WTC11 (cell line): ENCODE data around the gene PI4KA. TPM values are rescaled to one million over a fixed set of nuclear protein-coding genes. Genes with fewer than 3 reads are reported as not detected.

ENCODE experiments used
- ATAC-seq: fragments of 200-7000 bp; cut with Tn5 transposase; 2 replicates; pipeline ENCODE4 v1.10.0; 2021; ENCODE audit warnings: mild to moderate bottlenecking, moderate library complexity
- CTCF ChIA-PET: fragments of 300-600 bp; sonication (Branson Sonifier 250); formaldehyde crosslinking; loops from one replicate; lab custom pipeline; 2021; ENCODE audit warnings: antibody characterized with exemption; lab: Charles Lee
- POLR2A ChIA-PET: fragments of 350-600 bp; sonication (Branson Sonifier 250); formaldehyde crosslinking; loops from one replicate; lab custom pipeline; 2021; ENCODE audit warnings: antibody characterized with exemption; lab: Charles Lee
- DNase-seq: peaks from one replicate; pipeline ENCODE4 v3.0.0; 2021; ENCODE audit warnings: low spot score
- H3K27ac Mint-ChIP-seq: 2 replicates; pipeline ENCODE4 v1.8.0; 2021; ENCODE audit warnings: mixed read lengths
- H3K27me3 Mint-ChIP-seq: 2 replicates; pipeline ENCODE4 v1.8.0; 2021; ENCODE audit warnings: low read depth, mild to moderate bottlenecking, moderate library complexity, mixed read lengths
- H3K36me3 Mint-ChIP-seq: 2 replicates; pipeline ENCODE4 v1.8.0; 2021; ENCODE audit warnings: mixed read lengths
- H3K4me1 Mint-ChIP-seq: 2 replicates; pipeline ENCODE4 v1.8.0; 2022; ENCODE audit warnings: mixed read lengths
- H3K4me3 Mint-ChIP-seq: 2 replicates; pipeline ENCODE4 v1.8.0; 2021; ENCODE audit warnings: mild to moderate bottlenecking, moderate library complexity, mixed read lengths
- H3K9me3 Mint-ChIP-seq: 2 replicates; pipeline ENCODE4 v1.8.0; 2021; ENCODE audit warnings: mixed read lengths
- GABPB1 ChIP-seq: sonication (generic); formaldehyde crosslinking; IDR thresholded peaks from 2 replicates; pipeline ENCODE4 v1.8.1; 2023; ENCODE audit warnings: mild to moderate bottlenecking, missing genetic modification reagents
- HMGA2 ChIP-seq: fragments of 250-450 bp; sonication (Bioruptor Pico); IDR thresholded peaks from 2 replicates; pipeline ENCODE4 v1.4.0; 2021; ENCODE audit warnings: mild to moderate bottlenecking, moderate library complexity
- MXD4 ChIP-seq: fragments of 250-450 bp; sonication (Bioruptor Pico); IDR thresholded peaks from 2 replicates; pipeline ENCODE4 v1.8.0; 2021; ENCODE audit warnings: mild to moderate bottlenecking, moderate library complexity, borderline replicate concordance
- MYBL2 ChIP-seq: sonication (generic); formaldehyde crosslinking; IDR thresholded peaks from 2 replicates; pipeline ENCODE4 v1.8.1; 2023; ENCODE audit warnings: mild to moderate bottlenecking, moderate library complexity, missing genetic modification reagents
- NR1H2 ChIP-seq: sonication (generic); formaldehyde crosslinking; IDR thresholded peaks from 2 replicates; pipeline ENCODE4 v1.9.0; 2021; ENCODE audit warnings: mild to moderate bottlenecking, moderate library complexity, missing genetic modification reagents
- NR3C1 ChIP-seq: sonication (generic); formaldehyde crosslinking; conservative IDR thresholded peaks from 2 replicates; pipeline ENCODE4 v1.8.1; 2023; ENCODE audit warnings: low read depth, mild to moderate bottlenecking, missing genetic modification reagents
- ZNF317 ChIP-seq: sonication (generic); formaldehyde crosslinking; IDR thresholded peaks from 2 replicates; pipeline ENCODE4 v1.8.1; 2023; ENCODE audit warnings: low read depth, mild to moderate bottlenecking, moderate library complexity, missing genetic modification reagents, borderline replicate concordance
- total RNA-seq: library from RNA; stranded (reverse); gene quantifications from 3 replicates; pipeline ENCODE4 v1.2.3, GENCODE V29; 2021
- TF ChIP-seq, protein P1 (sequence below): fragments of 250-450 bp; sonication (Bioruptor Pico); IDR thresholded peaks from 2 replicates; pipeline ENCODE4 v1.9.0; 2021; ENCODE audit warnings: mild to moderate bottlenecking
- TF ChIP-seq, protein P2 (sequence below): sonication (generic); formaldehyde crosslinking; IDR thresholded peaks from 2 replicates; pipeline ENCODE4 v1.8.0; 2022; ENCODE audit warnings: mild to moderate bottlenecking, missing genetic modification reagents
- TF ChIP-seq, protein P3 (sequence below): sonication (generic); formaldehyde crosslinking; IDR thresholded peaks from 2 replicates; pipeline ENCODE4 v1.8.0; 2023; ENCODE audit warnings: missing genetic modification reagents
- TF ChIP-seq, protein P4 (sequence below): sonication (generic); formaldehyde crosslinking; IDR thresholded peaks from 2 replicates; pipeline ENCODE4 v1.8.1; 2022; ENCODE audit warnings: low read depth, mild to moderate bottlenecking, moderate library complexity, missing genetic modification reagents, borderline replicate concordance

PI4KA gene
- total RNA-seq, 1 experiment from 2014 or later: 45.5 TPM

DNA sequence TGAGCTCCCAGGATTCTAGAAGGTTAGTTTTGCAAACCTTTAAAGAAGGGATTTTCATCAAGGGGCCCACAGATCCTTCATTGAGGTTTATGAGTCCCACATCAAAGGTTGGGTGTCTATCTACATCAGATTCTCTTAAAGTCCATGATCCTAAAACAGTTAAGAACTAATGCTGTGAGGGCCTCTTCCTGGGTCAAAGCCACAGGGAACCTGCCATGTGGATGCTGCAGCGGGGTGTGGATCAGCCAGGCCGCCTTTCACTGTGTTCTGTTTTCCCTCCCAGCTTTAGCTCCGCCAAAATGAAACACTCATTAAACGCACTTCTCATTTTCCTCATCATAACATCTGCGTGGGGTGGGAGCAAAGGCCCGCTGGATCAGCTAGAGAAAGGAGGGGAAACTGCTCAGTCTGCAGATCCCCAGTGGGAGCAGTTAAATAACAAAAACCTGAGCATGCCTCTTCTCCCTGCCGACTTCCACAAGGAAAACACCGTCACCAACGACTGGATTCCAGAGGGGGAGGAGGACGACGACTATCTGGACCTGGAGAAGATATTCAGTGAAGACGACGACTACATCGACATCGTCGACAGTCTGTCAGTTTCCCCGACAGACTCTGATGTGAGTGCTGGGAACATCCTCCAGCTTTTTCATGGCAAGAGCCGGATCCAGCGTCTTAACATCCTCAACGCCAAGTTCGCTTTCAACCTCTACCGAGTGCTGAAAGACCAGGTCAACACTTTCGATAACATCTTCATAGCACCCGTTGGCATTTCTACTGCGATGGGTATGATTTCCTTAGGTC lies 79.4 kb downstream of the PI4KA start:
- H3K36me3 Mint-ChIP-seq: no peaks in the 10 kb centered on the region
- peak overlapping the region; percentile 28 for H3K27ac Mint-ChIP-seq
- no peaks in the 10 kb centered on the region for H3K9me3 Mint-ChIP-seq
- ChIA-PET POLR2A (no interaction called here), CTCF (interaction anchor here (2.4 kb wide), 1 partner anchor 21 kb away, joined by 7 read pairs; no protein-coding TSS in a partner anchor)
- DNase-seq (no peak), ATAC-seq (no peak)
- no peaks in the 10 kb centered on the region for H3K27me3 Mint-ChIP-seq
- H3K4me3 Mint-ChIP-seq: no peak overlapping the region
- TF ChIP-seq, protein P1, sequence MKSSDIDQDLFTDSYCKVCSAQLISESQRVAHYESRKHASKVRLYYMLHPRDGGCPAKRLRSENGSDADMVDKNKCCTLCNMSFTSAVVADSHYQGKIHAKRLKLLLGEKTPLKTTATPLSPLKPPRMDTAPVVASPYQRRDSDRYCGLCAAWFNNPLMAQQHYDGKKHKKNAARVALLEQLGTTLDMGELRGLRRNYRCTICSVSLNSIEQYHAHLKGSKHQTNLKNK (CRISPR knock-in tag): no peak
- TF ChIP-seq ZNF317: no peak
- H3K4me1 Mint-ChIP-seq: peaks cover 26% of the 10 kb centered on the region

DNA sequence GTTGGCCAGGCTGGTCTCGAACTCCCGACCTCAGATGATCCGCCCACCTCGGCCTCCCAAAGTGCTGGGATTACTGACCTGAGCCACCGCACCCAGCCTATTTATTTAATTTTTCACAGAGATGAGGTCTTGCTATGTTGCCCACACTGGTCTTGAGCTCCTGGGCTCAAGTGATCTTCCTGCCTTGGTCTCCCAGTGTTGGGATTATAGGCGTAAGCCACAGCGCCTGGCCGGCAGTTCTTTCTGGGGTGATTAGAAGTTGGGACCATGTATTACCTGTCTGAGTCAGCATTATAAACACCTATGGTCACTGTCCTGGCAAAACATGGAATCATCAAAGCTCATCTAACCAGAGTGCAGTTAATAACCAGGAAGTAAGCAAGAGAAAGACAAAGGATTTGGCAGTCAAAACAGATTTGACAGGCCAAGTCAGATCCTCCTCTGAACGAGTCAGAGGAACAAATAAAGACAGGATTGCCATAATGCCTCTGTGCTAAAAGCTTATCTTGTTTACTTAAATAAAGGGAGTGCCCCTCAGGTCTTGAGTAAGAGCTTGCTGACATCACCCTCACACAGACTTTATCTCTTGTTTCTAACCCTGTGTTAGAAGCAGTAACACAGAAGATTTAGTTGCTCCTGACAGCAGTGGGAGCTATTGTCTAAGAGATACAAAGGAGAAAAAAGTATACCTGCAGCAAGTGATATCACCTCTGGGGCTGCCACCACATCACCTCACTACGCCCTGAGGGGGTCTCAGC lies 81.0 kb downstream of the PI4KA start:
- H3K27me3 Mint-ChIP-seq: no peaks in the 10 kb centered on the region
- POLR2A ChIA-PET: no interaction called here
- H3K9me3 Mint-ChIP-seq: no peaks in the 10 kb centered on the region
- no peaks in the 10 kb centered on the region for H3K36me3 Mint-ChIP-seq
- ATAC-seq: no peak
- H3K4me3 Mint-ChIP-seq: no peak overlapping the region
- no peak for DNase-seq
- CTCF ChIA-PET: interaction anchor here (0.9 to 2.4 kb wide), 3 partner anchors 19 to 108 kb away, joined by 3 to 7 read pairs (median 3); no protein-coding TSS in a partner anchor
- peaks cover 14% of the 10 kb centered on the region for H3K4me1 Mint-ChIP-seq
- H3K27ac Mint-ChIP-seq: peak overlapping the region; percentile 70; the same call in 1 of the 2 replicates
- no peak for TF ChIP-seq NR3C1 (CRISPR knock-in tag)
- TF ChIP-seq GABPB1 (CRISPR knock-in tag): peak; percentile 77
- no peak for TF ChIP-seq MXD4 (CRISPR knock-in tag)
- TF ChIP-seq MYBL2 (CRISPR knock-in tag): no peak

- Mint-ChIP-seq H3K27ac (no peak overlapping the region), H3K4me3 (no peak overlapping the region), H3K4me1 (peaks cover 14% of the 10 kb centered on the region), H3K27me3 (no peaks in the 10 kb centered on the region), H3K36me3 (no peaks in the 10 kb centered on the region), H3K9me3 (no peaks in the 10 kb centered on the region)
- ChIA-PET POLR2A (no interaction called here), CTCF (interaction anchor here (0.9 to 2.4 kb wide), 4 partner anchors 18 to 326 kb away, joined by 3 to 7 read pairs (median 4); no protein-coding TSS in a partner anchor)
- ATAC-seq (no peak), DNase-seq (no peak)
- TF ChIP-seq, protein P2, sequence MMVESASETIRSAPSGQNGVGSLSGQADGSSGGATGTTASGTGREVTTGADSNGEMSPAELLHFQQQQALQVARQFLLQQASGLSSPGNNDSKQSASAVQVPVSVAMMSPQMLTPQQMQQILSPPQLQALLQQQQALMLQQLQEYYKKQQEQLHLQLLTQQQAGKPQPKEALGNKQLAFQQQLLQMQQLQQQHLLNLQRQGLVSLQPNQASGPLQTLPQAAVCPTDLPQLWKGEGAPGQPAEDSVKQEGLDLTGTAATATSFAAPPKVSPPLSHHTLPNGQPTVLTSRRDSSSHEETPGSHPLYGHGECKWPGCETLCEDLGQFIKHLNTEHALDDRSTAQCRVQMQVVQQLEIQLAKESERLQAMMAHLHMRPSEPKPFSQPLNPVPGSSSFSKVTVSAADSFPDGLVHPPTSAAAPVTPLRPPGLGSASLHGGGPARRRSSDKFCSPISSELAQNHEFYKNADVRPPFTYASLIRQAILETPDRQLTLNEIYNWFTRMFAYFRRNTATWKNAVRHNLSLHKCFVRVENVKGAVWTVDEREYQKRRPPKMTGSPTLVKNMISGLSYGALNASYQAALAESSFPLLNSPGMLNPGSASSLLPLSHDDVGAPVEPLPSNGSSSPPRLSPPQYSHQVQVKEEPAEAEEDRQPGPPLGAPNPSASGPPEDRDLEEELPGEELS: no peak
- TF ChIP-seq, protein P3, sequence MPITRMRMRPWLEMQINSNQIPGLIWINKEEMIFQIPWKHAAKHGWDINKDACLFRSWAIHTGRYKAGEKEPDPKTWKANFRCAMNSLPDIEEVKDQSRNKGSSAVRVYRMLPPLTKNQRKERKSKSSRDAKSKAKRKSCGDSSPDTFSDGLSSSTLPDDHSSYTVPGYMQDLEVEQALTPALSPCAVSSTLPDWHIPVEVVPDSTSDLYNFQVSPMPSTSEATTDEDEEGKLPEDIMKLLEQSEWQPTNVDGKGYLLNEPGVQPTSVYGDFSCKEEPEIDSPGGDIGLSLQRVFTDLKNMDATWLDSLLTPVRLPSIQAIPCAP (CRISPR knock-in tag): no peak
- TF ChIP-seq, protein P4, sequence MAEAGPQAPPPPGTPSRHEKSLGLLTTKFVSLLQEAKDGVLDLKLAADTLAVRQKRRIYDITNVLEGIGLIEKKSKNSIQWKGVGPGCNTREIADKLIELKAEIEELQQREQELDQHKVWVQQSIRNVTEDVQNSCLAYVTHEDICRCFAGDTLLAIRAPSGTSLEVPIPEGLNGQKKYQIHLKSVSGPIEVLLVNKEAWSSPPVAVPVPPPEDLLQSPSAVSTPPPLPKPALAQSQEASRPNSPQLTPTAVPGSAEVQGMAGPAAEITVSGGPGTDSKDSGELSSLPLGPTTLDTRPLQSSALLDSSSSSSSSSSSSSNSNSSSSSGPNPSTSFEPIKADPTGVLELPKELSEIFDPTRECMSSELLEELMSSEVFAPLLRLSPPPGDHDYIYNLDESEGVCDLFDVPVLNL (CRISPR knock-in tag): no peak
- no peak for TF ChIP-seq NR1H2 (CRISPR knock-in tag)
- TF ChIP-seq HMGA2 (CRISPR knock-in tag): no peak
Measured at GRCh38 chr22:20776624-20777405, 81.8 kb downstream of the PI4KA start.
